Neural cell (in vitro differentiated cells): ENCODE measurements around the gene APOBEC3G.

Source experiments
- EP300 ChIP-seq: fragments of 450-650 bp; conservative IDR thresholded peaks from 2 replicates; pipeline ENCODE4 v1.6.1; 2014; ENCODE audit warnings: antibody characterized with exemption, mild to moderate bottlenecking, moderate library complexity; ENCODE audit not compliant: poor library complexity, severe bottlenecking
- EZH2 ChIP-seq: fragments of 200-600, 300-800 bp; shearing (Covaris generic), sonication (generic); IDR thresholded peaks from 2 replicates; pipeline ENCODE4 v1.6.1; 2014; ENCODE audit warnings: antibody characterized with exemption, low read length, borderline replicate concordance, mild to moderate bottlenecking; ENCODE audit not compliant: insufficient read depth, poor library complexity, severe bottlenecking
- MXI1 ChIP-seq: fragments of 450-650 bp; conservative IDR thresholded peaks from 2 replicates; pipeline ENCODE4 v1.6.1; 2014; ENCODE audit warnings: antibody characterized with exemption, mild to moderate bottlenecking; ENCODE audit not compliant: poor library complexity, severe bottlenecking
- POLR2AphosphoS5 ChIP-seq: IDR thresholded peaks from 2 replicates; pipeline ENCODE4 v1.6.1; 2012
- RAD21 ChIP-seq: fragments of 450-650 bp; conservative IDR thresholded peaks from 2 replicates; pipeline ENCODE4 v1.6.1; 2014; ENCODE audit warnings: antibody characterized with exemption, mild to moderate bottlenecking, moderate library complexity
- REST ChIP-seq: IDR thresholded peaks from 2 replicates; pipeline ENCODE4 v1.6.1; 2012; ENCODE audit warnings: borderline replicate concordance
- SMC3 ChIP-seq: fragments of 450-650 bp; conservative IDR thresholded peaks from 2 replicates; pipeline ENCODE4 v1.6.1; 2014; ENCODE audit warnings: antibody characterized with exemption, mild to moderate bottlenecking, moderate library complexity; ENCODE audit not compliant: poor library complexity
- TAF1 ChIP-seq: IDR thresholded peaks from 2 replicates; pipeline ENCODE4 v1.6.1; 2012; ENCODE audit warnings: low read depth
- TF ChIP-seq, protein P1 (sequence below): fragments of 450-650 bp; IDR thresholded peaks from 2 replicates; pipeline ENCODE4 v1.5.1; 2014; ENCODE audit warnings: antibody characterized with exemption, mild to moderate bottlenecking, moderate library complexity; ENCODE audit not compliant: poor library complexity, severe bottlenecking

DNA sequence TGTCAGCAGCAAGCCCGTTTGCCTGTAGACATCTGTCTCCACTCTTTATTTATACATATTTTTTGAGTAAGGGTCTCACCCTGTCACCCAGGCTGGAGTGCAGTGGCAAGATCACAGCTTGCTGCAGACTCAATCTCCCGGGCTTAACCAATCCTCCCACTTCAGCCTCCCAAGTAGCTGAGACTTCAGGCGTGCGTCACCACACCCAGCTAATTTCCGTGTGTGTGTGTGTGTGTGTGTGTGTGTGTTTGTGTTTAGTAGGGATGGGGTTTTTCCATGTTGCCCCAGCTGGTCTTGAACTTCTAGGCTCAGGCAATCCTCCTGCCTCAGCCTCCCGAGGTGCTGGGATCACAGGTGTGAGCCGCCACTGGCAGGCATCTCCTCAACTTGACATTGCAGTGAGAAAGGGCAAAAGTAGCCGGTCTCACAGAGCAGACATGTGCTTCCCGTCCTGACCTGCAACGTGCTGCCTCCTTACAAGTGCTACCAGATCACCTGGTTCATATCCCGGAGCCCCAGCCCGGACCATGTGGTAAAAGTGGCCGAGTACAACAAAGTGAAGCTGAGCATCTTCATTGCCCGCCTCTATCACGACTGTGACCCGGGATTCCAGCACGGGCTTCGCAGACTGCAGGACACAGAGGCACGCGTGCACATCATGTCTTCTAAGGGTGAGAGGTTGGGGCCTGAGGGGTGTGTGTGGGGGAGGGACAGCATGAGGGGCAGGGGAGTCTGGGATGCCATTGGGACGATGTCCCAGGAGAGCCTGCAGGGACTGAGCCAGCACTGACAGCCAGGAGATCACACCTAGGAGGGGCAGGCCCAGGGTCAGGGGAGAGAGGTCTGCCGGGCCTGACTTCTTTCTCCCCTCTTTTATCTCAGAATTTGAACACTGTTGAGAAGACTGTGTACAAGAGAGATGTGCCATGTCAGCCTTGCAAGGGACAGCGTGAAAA, 14.3 kb downstream of the APOBEC3G start:
- TF ChIP-seq, protein P1, sequence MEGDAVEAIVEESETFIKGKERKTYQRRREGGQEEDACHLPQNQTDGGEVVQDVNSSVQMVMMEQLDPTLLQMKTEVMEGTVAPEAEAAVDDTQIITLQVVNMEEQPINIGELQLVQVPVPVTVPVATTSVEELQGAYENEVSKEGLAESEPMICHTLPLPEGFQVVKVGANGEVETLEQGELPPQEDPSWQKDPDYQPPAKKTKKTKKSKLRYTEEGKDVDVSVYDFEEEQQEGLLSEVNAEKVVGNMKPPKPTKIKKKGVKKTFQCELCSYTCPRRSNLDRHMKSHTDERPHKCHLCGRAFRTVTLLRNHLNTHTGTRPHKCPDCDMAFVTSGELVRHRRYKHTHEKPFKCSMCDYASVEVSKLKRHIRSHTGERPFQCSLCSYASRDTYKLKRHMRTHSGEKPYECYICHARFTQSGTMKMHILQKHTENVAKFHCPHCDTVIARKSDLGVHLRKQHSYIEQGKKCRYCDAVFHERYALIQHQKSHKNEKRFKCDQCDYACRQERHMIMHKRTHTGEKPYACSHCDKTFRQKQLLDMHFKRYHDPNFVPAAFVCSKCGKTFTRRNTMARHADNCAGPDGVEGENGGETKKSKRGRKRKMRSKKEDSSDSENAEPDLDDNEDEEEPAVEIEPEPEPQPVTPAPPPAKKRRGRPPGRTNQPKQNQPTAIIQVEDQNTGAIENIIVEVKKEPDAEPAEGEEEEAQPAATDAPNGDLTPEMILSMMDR = no peak
- TF ChIP-seq EZH2 = no peak
- no peak for TF ChIP-seq EP300
- no peak for TF ChIP-seq POLR2AphosphoS5
- TF ChIP-seq TAF1 = no peak
- no peak for TF ChIP-seq REST
- no peak for TF ChIP-seq RAD21
- TF ChIP-seq MXI1 = no peak
- no peak for TF ChIP-seq SMC3
